Common myeloid progenitor, CD34-positive (primary cell): Measurements from ENCODE around the gene SLC35B1.

Source experiments
- CTCF ChIA-PET: fragments of 350-600 bp; sonication (Branson Sonifier 250); formaldehyde crosslinking; loops from one replicate; lab custom pipeline; 2021; ENCODE audit warnings: antibody characterized with exemption; lab: Charles Lee
- POLR2A ChIA-PET: fragments of 350-600 bp; sonication (Branson Sonifier 250); formaldehyde crosslinking; loops from one replicate; lab custom pipeline; 2021; ENCODE audit warnings: antibody characterized with exemption; lab: Charles Lee
- DNase-seq, 3 donors: peaks; one replicate each; pipeline versions ENCODE4 v3.0.0 to v3.0.0-alpha.2; 2013
- H3K27ac ChIP-seq, 2 experiments: 1 replicate in 1 of 2; 2 replicates in 1 of 2; pipeline ENCODE4 v1.7.0; 2013; ENCODE audit warnings: inconsistent platforms in 2 of 2, low read length in 2 of 2, mild to moderate bottlenecking in 2 of 2, low read depth in 1 of 2, moderate library complexity in 1 of 2; ENCODE audit not compliant: severe bottlenecking in 2 of 2, insufficient read depth in 1 of 2, poor library complexity in 1 of 2
- H3K27me3 ChIP-seq, 5 experiments: replicated peaks in 2 of 5; 1 replicate in 3 of 5; 2 replicates in 2 of 5; pipeline versions ENCODE4 v1.6.1 to v1.7.0; 2013; ENCODE audit warnings: low read length in 4 of 5, mild to moderate bottlenecking in 2 of 5, moderate library complexity in 2 of 5, inconsistent platforms in 1 of 5; ENCODE audit not compliant: insufficient read depth in 5 of 5, control insufficient read depth in 4 of 5
- H3K36me3 ChIP-seq, 4 experiments: 1 replicate in 2 of 4; 2 replicates in 2 of 4; pipeline versions ENCODE4 v1.6.1 to v1.7.0; 2013; ENCODE audit warnings: low read length in 3 of 4, control low read depth in 1 of 4, mild to moderate bottlenecking in 1 of 4; ENCODE audit not compliant: control insufficient read depth in 4 of 4, insufficient read depth in 4 of 4
- H3K4me1 ChIP-seq, 4 experiments: 1 replicate in 3 of 4; 2 replicates in 1 of 4; pipeline versions ENCODE4 v1.6.1 to v1.7.1; 2013; ENCODE audit warnings: low read length in 3 of 4, mild to moderate bottlenecking in 3 of 4, control low read depth in 1 of 4, inconsistent platforms in 1 of 4, moderate library complexity in 1 of 4; ENCODE audit not compliant: control insufficient read depth in 4 of 4, insufficient read depth in 4 of 4; ENCODE audit errors: control extremely low read depth in 1 of 4
- H3K4me3 ChIP-seq, 7 experiments: 1 replicate in 4 of 7; 2 replicates in 3 of 7; pipeline versions ENCODE4 v1.5.1 to v1.7.0; 2013; ENCODE audit warnings: mild to moderate bottlenecking in 7 of 7, low read length in 6 of 7, moderate library complexity in 6 of 7, inconsistent platforms in 2 of 7, low read depth in 2 of 7, control low read depth in 1 of 7; ENCODE audit not compliant: insufficient read depth in 4 of 7, control insufficient read depth in 1 of 7; ENCODE audit errors: extremely low read depth in 1 of 7
- H3K9me3 ChIP-seq, 5 experiments: 1 replicate in 4 of 5; 2 replicates in 1 of 5; pipeline versions ENCODE4 v1.6.1 to v1.7.1; 2013; ENCODE audit warnings: low read length in 4 of 5, mild to moderate bottlenecking in 2 of 5, inconsistent platforms in 1 of 5, low read depth in 1 of 5, moderate library complexity in 1 of 5; ENCODE audit not compliant: control insufficient read depth in 4 of 5, insufficient read depth in 2 of 5; ENCODE audit errors: control extremely low read depth in 1 of 5
- WGBS: methylation state at CpG from one replicate; pipeline ENCODE4 v1.1.5; 2013; ENCODE audit not compliant: insufficient coverage; 5-methylcytosine and 5-hydroxymethylcytosine counted together

The SLC35B1 gene

GRCh38 chr17:49690256-49690655, 17.5 kb downstream of the SLC35B1 start:
- POLR2A ChIA-PET = no interaction called here
- Histone ChIP-seq H3K27me3 (no peaks in the 10 kb centered on the region), H3K9me3 (no peaks in the 10 kb centered on the region), H3K4me3 (no peak overlapping the region), H3K4me1 (peaks cover 1 to 20% (median 15%) of the 10 kb centered on the region in 4 experiments), H3K27ac (no peak overlapping the region), H3K36me3 (no peaks in the 10 kb centered on the region)
- no peak for DNase-seq
- WGBS = 86% methylated on average over 2 of the region's 2 CpGs
- CTCF ChIA-PET = interaction anchor here (1.0 to 22.1 kb wide), 3 partner anchors 18 to 134 kb away, joined by 3 to 277 read pairs (median 3); partner anchors contain the start of genes NXPH3 and SLC35B1

GRCh38 chr17:49688848-49689247, 18.9 kb downstream of the SLC35B1 start:
- no peaks in the 10 kb centered on the region for H3K27me3 ChIP-seq
- no peak overlapping the region for H3K27ac ChIP-seq
- H3K4me1 ChIP-seq = peaks cover 0 to 16% (median 11%) of the 10 kb centered on the region in 4 experiments
- H3K36me3 ChIP-seq = no peaks in the 10 kb centered on the region
- DNase-seq = no peak
- 97% methylated on average over 4 of the region's 4 CpGs for WGBS
- no peaks in the 10 kb centered on the region for H3K9me3 ChIP-seq
- ChIA-PET POLR2A (interaction anchor here (1.1 kb wide), 1 partner anchor 112 kb away, joined by 3 read pairs; no protein-coding TSS in a partner anchor), CTCF (interaction anchor here (0.7 to 22.1 kb wide), 4 partner anchors 14 to 131 kb away, joined by 3 to 277 read pairs (median 3); partner anchors contain the start of gene NXPH3)
- no peak overlapping the region for H3K4me3 ChIP-seq

- DNase-seq = peak in 2 of 3 donors; percentile 48 to 67
- Histone ChIP-seq H3K4me3 (peak overlapping the region in 1 of 7 experiments; percentile 24), H3K27ac (peak overlapping the region in 1 of 2 experiments; percentile 16), H3K9me3 (no peaks in the 10 kb centered on the region), H3K4me1 (peaks cover 0 to 16% (median 11%) of the 10 kb centered on the region in 4 experiments), H3K36me3 (no peaks in the 10 kb centered on the region), H3K27me3 (no peaks in the 10 kb centered on the region)
- ChIA-PET POLR2A (no interaction called here), CTCF (interaction anchor here (0.7 to 22.1 kb wide), 6 partner anchors 8 to 130 kb away, joined by 3 to 277 read pairs (median 3); partner anchors contain the start of gene NXPH3)
- WGBS = 36% methylated on average over 5 of the region's 10 CpGs
These were observed 19.8 kb downstream of the SLC35B1 start for GRCh38 chr17:49687878-49688491.

- H3K36me3 ChIP-seq = no peaks in the 10 kb centered on the region
- peak in 2 of 3 donors; percentile 8 to 15 for DNase-seq
- H3K27me3 ChIP-seq = no peaks in the 10 kb centered on the region
- no peak overlapping the region for H3K4me3 ChIP-seq
- POLR2A ChIA-PET = no interaction called here
- CTCF ChIA-PET = interaction anchor here (0.9 to 2.2 kb wide), 9 partner anchors 11 to 111 kb away, joined by 3 to 14 read pairs (median 4); no protein-coding TSS in a partner anchor
- H3K9me3 ChIP-seq = no peaks in the 10 kb centered on the region
- whole genome bisulfite sequencing = 95% methylated on average over 4 of the region's 9 CpGs
- peaks cover 10 to 20% (median 15%) of the 10 kb centered on the region in 4 experiments for H3K4me1 ChIP-seq
- H3K27ac ChIP-seq = no peak overlapping the region
These were observed 26.4 kb downstream of the SLC35B1 start for GRCh38 chr17:49681106-49681979.

GRCh38 chr17:49680314-49680713, 27.4 kb downstream of the SLC35B1 start:
- H3K4me3 ChIP-seq = no peak overlapping the region
- POLR2A ChIA-PET = no interaction called here
- H3K36me3 ChIP-seq = peaks cover 0 to 2% (median under 1%) of the 10 kb centered on the region in 4 experiments
- H3K27ac ChIP-seq = no peak overlapping the region
- CTCF ChIA-PET = interaction anchor here (1.4 to 2.1 kb wide), 2 partner anchors 16 to 18 kb away, joined by 5 to 7 read pairs; no protein-coding TSS in a partner anchor
- H3K27me3 ChIP-seq = no peaks in the 10 kb centered on the region
- H3K9me3 ChIP-seq = no peaks in the 10 kb centered on the region
- peak in 1 of 3 donors; percentile 19 for DNase-seq
- peaks cover 19 to 29% (median 24%) of the 10 kb centered on the region in 4 experiments for H3K4me1 ChIP-seq
- 89% methylated on average over 4 of the region's 6 CpGs for WGBS

- peak within 1 kb of the TSS; percentile 98 for H3K27ac ChIP-seq
- peaks cover 22 to 42% (median 26%) of the 10 kb centered on the region in 4 experiments for H3K4me1 ChIP-seq
- H3K4me3 ChIP-seq = peak within 1 kb of the TSS; percentile 43 to 89 (median 70)
- WGBS = 7% methylated on average over 30 of the region's 53 CpGs
- CTCF ChIA-PET = interaction anchor here (2.1 kb wide), 1 partner anchor 18 kb away, joined by 7 read pairs; no protein-coding TSS in a partner anchor
- H3K36me3 ChIP-seq = peaks cover 0 to 8% (median 3%) of the 10 kb centered on the region in 4 experiments
- peak; percentile 99 to 100 (median 100) for DNase-seq
- no peaks in the 10 kb centered on the region for H3K27me3 ChIP-seq
- H3K9me3 ChIP-seq = no peaks in the 10 kb centered on the region
- POLR2A ChIA-PET = no interaction called here
These were observed 29.6 kb downstream of the SLC35B1 start, which contains the start of gene SPOP for GRCh38 chr17:49677933-49678847. TSS of gene SPOP (minus strand) at chr17:49678097. CDS start at chr17:49622810, 55,287 bp downstream.
